Erythroblast (primary cell): ENCODE measurements around the gene DMRTB1.

Experiments
- DNase-seq, 2 experiments: peaks; one replicate each; lab custom pipeline; 2025; lab: John Stamatoyannopoulos, UW
- GATA1 ChIP-seq: IDR thresholded peaks from 2 replicates; pipeline ENCODE4 v1.6.1; 2011; ENCODE audit warnings: low read depth, mild to moderate bottlenecking, control low read depth, low read length, moderate library complexity
- POLR2A ChIP-seq: IDR thresholded peaks from 2 replicates; pipeline ENCODE4 v1.6.1; 2011; ENCODE audit warnings: mild to moderate bottlenecking, low read length

The DMRTB1 gene

GRCh38 chr1:53500204-53501064 lies 41.2 kb downstream of the DMRTB1 start:
- TF ChIP-seq GATA1: no peak
- no peak for TF ChIP-seq POLR2A
- DNase-seq: no peak

GRCh38 chr1:53501065-53502005 lies 42.1 kb downstream of the DMRTB1 start:
- TF ChIP-seq GATA1: no peak
- TF ChIP-seq POLR2A: no peak
- no peak for DNase-seq

- DNase-seq: no peak
- no peak for TF ChIP-seq GATA1
- TF ChIP-seq POLR2A: no peak
Observed at GRCh38 chr1:53502641-53503432, 43.6 kb downstream of the DMRTB1 start.

- TF ChIP-seq GATA1 (no peak), POLR2A (no peak)
- no peak for DNase-seq
Observed at GRCh38 chr1:53503433-53504217, 44.4 kb downstream of the DMRTB1 start.

- TF ChIP-seq POLR2A: no peak
- no peak for TF ChIP-seq GATA1
- no peak for DNase-seq
Observed at GRCh38 chr1:53504901-53505300, 45.7 kb downstream of the DMRTB1 start.

GRCh38 chr1:53505401-53505800 lies 46.2 kb downstream of the DMRTB1 start:
- DNase-seq: no peak

GRCh38 chr1:53505891-53506290 lies 46.7 kb downstream of the DMRTB1 start:
- TF ChIP-seq GATA1 (no peak), POLR2A (no peak)
- no peak for DNase-seq

More at GRCh38 chr1:53505401-53505800, 46.2 kb downstream of the DMRTB1 start:
- no peak for TF ChIP-seq POLR2A
- TF ChIP-seq GATA1: no peak

- DNase-seq: no peak
- no peak for TF ChIP-seq POLR2A
- TF ChIP-seq GATA1: no peak
Observed at GRCh38 chr1:53506355-53507050, 47.3 kb downstream of the DMRTB1 start.

- TF ChIP-seq POLR2A: no peak
- TF ChIP-seq GATA1: no peak
- DNase-seq: no peak
Observed at GRCh38 chr1:53507116-53507820, 48.1 kb downstream of the DMRTB1 start.

- no peak for DNase-seq
- TF ChIP-seq POLR2A (no peak), GATA1 (no peak)
Observed at GRCh38 chr1:53508056-53508990, 49.1 kb downstream of the DMRTB1 start.
